Uterus (tissue), 2 donors: ENCODE results near the gene GLIS2.

Experiments
- POLR2A ChIP-seq, 2 donors: fragments of 450-650 bp; IDR thresholded peaks; one replicate each; pipeline ENCODE4 v1.6.1; 2016; ENCODE audit warnings: antibody characterized with exemption in 2 of 2, mild to moderate bottlenecking in 1 of 2, moderate library complexity in 1 of 2
- TF ChIP-seq, protein P1 (sequence below), 4 experiments: fragments of 200-600 bp in 2 of 4; fragments of 450-650 bp in 2 of 4; sonication (generic) in 2 of 4; IDR thresholded peaks; one replicate each; pipeline ENCODE4 v1.5.1; 2016 to 2019; ENCODE audit warnings: antibody characterized with exemption in 4 of 4, mild to moderate bottlenecking in 2 of 4, moderate library complexity in 1 of 4

DNA sequence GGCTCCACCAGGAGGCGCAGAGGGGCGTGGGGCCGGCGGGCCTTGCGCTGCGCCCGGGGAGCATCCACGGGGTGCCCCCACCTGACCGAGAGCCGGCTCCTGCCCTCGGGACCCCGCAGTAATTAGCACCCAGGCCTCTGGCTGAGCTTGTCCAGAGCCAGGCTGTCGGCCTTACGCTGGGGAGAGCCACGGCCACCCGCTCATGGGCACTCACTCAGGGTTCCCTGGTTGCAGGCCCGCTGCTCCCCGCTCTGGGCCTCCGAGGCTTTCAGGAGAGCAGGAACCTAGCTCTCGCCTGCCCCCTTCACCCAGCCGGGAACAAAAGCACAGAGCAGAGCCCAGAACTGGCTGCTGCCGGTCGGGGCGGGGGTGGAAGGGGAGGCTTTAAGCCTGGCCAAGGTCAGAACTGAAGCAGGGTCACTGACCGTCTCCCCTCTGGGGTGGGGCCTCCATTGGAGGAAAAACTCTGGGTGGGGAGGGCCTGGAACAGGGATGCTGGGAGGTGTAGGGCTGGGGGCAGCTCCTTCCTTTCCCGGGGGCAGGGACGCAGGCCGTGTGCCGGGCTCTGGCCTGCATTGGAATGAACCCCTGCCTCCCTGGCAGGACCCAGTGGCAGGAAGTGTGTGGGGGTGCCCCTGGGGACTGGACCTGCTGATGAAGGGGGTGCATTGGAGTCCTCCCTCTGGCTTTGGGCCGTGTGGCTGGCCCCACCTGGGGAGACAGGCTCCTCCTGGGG is 12.3 kb downstream of the GLIS2 start:
- TF ChIP-seq, protein P1, sequence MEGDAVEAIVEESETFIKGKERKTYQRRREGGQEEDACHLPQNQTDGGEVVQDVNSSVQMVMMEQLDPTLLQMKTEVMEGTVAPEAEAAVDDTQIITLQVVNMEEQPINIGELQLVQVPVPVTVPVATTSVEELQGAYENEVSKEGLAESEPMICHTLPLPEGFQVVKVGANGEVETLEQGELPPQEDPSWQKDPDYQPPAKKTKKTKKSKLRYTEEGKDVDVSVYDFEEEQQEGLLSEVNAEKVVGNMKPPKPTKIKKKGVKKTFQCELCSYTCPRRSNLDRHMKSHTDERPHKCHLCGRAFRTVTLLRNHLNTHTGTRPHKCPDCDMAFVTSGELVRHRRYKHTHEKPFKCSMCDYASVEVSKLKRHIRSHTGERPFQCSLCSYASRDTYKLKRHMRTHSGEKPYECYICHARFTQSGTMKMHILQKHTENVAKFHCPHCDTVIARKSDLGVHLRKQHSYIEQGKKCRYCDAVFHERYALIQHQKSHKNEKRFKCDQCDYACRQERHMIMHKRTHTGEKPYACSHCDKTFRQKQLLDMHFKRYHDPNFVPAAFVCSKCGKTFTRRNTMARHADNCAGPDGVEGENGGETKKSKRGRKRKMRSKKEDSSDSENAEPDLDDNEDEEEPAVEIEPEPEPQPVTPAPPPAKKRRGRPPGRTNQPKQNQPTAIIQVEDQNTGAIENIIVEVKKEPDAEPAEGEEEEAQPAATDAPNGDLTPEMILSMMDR (IDR thresholded peaks at IDR 0.05), result peak; percentile 63 to 80 (median 69)
- no peak for TF ChIP-seq POLR2A (IDR thresholded peaks at IDR 0.05)
